ENCODE measurements around the gene CCDC154.

Gene CCDC154

GRCh38 chr16:1414532-1415260 is 29.7 kb downstream of the CCDC154 start, which contains the start of gene UNKL:
UNKL (minus strand) TSS chr16:1414704; CDS start chr16:1414691, 13 bp downstream.
- DNase-seq (ENCODE audit: low spot score) = peak; percentile 92

DNA sequence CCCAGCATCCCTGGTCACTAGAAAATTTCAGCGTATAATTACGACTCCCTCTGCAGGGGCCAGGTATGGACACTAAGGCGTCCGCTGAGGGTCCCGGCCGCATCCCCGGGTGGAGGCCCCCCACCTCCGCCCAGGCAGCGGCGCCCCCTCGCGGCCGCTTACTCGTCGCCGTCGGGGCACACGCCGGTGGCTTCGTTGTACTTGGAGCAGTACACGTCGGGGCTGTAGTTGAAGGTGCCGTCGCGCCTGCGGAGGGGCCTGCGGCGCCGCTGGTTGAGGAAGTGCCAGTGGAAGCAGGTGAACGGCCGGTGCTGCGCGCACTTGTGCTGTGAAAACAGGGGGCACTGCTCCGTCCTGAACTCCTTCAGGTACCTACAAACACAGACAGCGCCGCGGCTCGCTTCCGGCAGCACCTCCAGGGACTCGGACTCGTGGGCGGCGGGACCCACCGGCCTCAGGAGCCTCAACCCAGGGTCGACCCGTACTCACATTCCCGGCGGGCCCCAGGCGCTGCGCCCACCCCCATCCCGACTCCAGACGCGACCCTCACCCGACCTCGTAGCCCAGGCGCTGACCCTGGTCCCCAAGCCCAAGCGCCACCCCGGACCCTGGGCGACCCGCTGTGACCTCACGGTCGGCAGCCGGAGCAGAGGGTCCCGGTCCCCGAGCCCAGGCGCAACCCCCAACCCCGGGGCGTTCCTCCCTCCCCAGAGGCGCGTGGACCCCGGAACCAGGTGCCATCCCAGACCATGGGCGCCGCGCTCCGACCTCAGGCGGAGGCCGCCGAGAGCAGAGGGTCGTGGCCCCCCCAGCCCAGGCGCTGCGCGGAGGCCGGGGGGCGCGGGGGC is 30.4 kb downstream of the CCDC154 start:
- DNase-seq (ENCODE audit: low spot score) = peak; percentile 80

- no peak for DNase-seq (ENCODE audit: low spot score)
Measured at GRCh38 chr16:1412847-1413246, 31.5 kb downstream of the CCDC154 start.

- peak; percentile 97 for DNase-seq (ENCODE audit: low spot score)
Measured at GRCh38 chr16:1408171-1408837, 36.1 kb downstream of the CCDC154 start.

DNA sequence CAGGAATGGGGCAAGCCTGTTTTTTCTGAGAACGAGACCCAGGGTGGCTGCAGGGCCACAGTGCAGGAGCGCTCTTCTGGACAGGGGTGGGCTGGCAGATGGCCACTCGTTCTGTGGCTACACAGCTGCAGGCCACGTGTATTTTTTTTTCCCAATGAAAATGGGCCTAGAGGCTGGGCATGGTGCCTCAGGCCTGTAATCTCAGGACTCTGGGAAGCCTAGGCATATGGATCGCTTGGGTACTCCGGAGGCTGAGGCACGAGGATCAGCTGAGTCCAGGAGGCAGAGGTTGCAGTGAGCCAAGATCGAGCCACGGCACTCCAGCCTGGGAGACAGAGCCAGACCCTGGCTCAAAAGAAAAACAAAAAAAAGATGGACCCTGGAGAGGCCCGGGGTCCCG is 36.6 kb downstream of the CCDC154 start:
- no peak for DNase-seq (ENCODE audit: low spot score)

- DNase-seq (ENCODE audit: low spot score) = no peak
Measured at GRCh38 chr16:1403733-1404132, 40.6 kb downstream of the CCDC154 start.

DNA sequence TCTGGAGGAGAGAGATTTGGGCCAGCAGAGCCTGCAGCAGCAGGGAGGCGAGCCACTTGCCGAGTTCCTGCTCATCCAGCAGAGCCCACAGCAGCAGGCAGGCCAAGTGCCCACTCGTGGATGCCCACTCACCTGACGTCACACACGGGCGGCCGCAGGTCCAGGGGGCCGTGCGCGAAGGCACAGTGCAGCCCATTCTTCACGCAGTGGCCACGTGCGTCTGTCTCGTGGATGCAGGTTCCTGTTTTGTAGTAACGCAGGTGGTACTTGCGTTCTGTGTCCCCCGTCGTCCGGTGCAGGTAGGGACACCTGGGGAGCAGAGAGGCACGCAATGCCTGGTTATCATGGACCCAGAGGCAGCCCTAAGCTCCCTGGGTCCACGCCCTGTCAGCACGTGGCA is 41.3 kb downstream of the CCDC154 start:
- DNase-seq (ENCODE audit: low spot score) = no peak

- no peak for DNase-seq (ENCODE audit: low spot score)
Measured at GRCh38 chr16:1401758-1402154, 42.6 kb downstream of the CCDC154 start.

- DNase-seq (ENCODE audit: low spot score) = no peak
Measured at GRCh38 chr16:1401061-1401757, 43.1 kb downstream of the CCDC154 start.

DNA sequence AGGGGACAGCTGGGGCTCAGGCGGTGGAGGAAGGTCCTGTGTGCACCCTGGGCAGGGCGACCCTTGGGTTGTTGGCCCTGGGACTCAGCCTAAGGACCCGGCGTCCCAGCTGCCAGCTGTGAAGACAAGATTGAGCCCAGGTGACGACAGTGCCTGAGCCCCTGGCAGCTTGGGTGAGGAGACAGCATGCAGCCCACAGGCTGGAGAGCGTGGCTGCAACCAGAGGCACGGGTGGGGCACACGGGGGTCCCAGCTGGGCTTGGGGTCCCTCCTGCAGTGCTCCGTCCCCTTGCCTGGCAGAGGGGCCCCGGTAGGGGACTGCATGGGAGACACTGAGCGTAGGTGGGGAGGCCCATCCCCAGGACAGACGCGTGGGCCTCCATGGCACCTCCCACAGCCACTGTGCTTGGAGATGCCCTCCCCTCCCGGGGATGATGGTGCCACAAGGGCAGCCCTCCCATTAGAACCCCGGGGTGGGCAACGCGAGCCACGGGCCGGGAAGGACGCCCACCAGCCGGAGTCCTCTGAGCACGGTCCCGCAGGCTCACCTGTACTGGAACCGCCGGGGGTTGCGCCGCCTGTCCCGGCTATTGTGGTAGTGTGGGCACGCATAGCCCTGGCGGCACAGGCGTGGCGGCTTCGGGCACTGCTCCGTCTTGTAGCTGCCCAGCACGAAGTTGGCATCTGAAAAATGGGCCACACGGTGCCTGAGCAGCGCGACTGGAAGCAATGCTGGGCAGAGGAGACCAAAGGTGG is 45.4 kb downstream of the CCDC154 start:
- no peak for DNase-seq (ENCODE audit: low spot score)

DNA sequence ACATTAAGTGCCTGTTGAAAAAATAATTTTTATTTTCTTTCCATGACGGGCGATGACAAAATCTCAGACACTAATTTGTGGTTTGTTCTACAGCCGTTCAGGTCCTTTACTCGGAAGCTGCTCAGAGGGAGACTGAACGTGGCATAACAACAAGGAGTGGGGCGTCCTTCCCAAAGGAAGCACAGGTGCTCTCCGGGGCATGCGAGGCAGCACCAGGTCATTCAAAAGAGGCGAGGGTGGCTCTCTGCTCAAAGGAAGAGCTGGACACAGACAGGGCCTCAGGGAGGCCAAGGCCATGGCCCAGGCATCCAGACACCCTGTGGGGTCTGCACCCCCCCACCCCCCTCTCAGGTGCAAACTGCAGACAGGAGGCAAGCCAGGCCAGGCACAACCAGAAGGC is 46.0 kb downstream of the CCDC154 start:
- DNase-seq (ENCODE audit: low spot score) = no peak

DNA sequence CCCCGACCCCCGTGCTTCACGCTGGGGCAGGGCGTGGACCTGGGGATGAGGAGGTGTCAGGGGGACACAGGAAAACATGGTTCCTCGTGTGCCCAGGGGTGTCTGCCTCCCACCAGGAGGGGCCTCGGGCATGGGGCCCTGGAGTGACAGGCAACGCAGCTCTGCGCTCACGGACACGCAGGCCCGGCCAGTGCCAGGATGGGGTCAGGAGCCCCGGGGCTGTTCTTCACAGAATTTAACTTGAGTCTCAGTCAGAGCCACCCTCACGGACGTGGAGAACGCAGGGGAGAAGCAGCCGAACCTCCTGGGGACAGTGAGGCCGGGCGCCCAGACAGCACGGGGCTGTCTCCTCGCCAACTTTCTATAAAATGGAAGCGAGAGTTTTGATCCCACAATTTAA is 46.6 kb downstream of the CCDC154 start:
- DNase-seq (ENCODE audit: low spot score) = no peak

DNA sequence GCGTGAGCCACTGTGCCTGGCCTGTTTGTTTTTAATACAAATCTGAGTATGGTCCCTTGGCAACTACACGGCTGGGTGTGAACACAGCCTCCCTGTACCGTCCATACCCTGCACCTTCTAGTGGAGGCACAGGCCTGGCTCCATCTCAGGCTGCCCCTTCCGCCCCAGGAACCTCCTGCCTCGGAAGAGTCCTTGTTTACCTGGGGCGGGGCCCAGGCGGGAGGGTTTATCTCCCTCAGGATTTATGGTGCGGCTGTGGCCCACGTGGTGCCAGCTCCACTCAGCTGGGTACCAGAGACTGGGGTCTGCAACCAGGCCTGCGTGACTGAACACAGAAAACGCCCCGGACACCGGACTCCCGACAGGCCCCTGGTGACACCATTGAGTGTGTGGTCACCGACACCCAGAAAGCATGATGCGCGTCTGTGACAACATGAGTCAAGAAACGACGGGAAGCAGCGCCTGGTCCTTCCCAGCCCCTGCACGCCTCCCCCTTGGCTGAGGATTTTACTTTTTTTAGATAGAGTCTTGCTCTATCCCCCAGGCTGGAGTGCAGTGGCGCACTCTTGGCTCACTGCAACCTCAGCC is 48.8 kb downstream of the CCDC154 start:
- DNase-seq (ENCODE audit: low spot score) = no peak

DNA sequence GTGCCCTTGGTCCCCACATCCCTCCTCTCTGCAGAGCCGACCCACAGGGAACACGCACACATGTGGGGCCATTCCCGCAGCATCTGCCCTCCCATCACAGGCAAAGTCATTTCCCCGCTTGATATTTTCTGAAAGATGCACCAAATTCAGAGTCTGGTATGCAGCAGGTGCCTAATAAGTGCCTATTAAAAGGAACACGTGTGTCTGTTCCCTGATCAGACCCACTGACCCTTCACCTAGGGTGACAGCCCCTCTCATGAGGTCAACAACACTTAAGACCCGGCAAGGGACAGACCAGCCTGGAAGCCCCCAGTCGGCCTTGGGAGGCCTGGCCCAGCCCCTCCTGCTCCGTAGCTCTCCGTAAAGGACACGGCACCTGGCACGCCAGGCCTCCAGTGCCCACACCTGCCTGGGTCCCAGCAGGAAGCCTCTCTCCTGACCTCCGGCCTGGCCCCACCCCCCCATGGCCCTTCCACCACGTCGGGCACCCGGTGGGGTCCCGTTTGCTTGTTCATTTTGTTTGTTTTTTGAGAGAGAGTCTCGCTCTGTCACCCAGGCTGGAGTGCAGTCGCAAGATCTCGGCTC is 49.9 kb downstream of the CCDC154 start:
- no peak for DNase-seq (ENCODE audit: low spot score)

GRCh38 chr16:1393613-1394176 is 50.7 kb downstream of the CCDC154 start:
- DNase-seq (ENCODE audit: low spot score) = no peak

GRCh38 chr16:1392826-1393225 is 51.5 kb downstream of the CCDC154 start:
- no peak for DNase-seq (ENCODE audit: low spot score)

- DNase-seq (ENCODE audit: low spot score) = no peak
Measured at GRCh38 chr16:1390239-1390779, 54.0 kb downstream of the CCDC154 start.

GRCh38 chr16:1389762-1390161 is 54.6 kb downstream of the CCDC154 start:
- DNase-seq (ENCODE audit: low spot score) = no peak

GRCh38 chr16:1387331-1387730 is 57.0 kb downstream of the CCDC154 start:
- no peak for DNase-seq (ENCODE audit: low spot score)

- no peak for DNase-seq (ENCODE audit: low spot score)
Measured at GRCh38 chr16:1385232-1385631, 59.1 kb downstream of the CCDC154 start.

Measured in ecto neural progenitor cell (in vitro differentiated cells).